Fibroblast of skin of left biceps (primary cell): ENCODE measurements around the gene DBH.
"Not testable (repeated sequence)": the region's sequence is repeated elsewhere in the genome, so short reads cannot be mapped to it uniquely, and the experiment has no call there.

Experiments used
- DNase-seq, 2 experiments: peaks; one replicate each; pipeline ENCODE4 v3.0.0-alpha.2; 2013; ENCODE audit warnings: low read depth in 2 of 2

DBH gene

DNA sequence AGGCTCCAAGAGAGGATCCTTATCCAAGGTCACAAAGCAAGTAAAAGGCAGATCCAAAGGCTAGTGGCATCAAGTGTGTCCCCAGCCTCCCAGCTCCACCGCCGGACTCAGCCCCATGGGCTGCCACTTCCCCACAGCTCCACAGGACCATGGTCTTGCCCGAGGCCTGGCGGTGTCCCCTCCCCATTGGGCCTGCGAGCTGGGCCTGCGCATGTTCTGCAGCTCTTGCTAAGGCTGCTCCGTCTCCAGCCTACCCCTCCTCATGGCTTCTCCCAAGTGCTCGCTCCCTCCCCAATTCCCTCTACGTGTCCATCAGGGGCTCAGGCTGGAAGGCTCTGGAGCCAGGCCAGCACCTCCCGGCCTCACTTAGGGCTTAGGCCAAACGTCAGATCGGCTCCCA lies 29.4 kb downstream of the DBH start:
- DNase-seq: no peak

DNA sequence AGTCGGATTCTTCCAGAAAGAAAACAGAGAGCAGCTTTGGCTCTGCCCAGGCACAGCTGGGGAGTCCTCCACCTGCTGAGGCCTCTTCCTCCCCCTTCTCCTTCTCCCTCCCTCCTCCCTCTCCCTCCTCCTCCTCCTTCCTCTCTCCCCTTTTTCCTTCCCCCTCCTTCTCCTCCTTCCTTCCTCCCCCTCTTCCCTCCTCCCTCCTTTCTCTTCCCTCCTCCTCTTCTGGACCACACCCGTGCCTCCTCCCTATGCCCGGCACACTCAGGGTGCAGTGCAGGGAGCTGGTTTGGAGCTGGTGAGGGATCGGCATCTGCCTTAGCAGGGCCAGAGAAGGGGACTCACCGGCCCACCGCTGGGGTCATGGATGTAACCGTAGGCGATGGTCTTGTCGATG lies 30.2 kb downstream of the DBH start:
- no peak for DNase-seq

DNA sequence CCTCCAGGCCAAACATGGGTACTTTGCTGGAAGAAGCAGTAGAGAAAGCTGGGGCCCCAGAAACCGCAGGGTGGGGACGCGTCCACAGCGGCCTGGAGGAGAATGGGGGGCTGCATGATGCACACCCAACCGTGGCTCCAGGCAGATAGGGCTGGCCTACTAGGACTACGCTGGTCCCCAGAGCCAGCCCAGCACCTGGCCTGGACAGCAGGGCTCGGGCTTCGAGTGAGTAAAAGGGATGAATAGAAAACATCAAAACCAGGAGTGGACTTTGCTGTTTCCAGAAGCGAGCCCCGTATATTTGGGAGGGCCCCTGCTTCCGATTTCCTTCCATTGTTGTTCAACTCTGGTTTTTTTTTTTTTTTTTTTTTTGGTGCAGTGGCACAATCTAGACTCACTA lies 30.7 kb downstream of the DBH start:
- no peak for DNase-seq

DNA sequence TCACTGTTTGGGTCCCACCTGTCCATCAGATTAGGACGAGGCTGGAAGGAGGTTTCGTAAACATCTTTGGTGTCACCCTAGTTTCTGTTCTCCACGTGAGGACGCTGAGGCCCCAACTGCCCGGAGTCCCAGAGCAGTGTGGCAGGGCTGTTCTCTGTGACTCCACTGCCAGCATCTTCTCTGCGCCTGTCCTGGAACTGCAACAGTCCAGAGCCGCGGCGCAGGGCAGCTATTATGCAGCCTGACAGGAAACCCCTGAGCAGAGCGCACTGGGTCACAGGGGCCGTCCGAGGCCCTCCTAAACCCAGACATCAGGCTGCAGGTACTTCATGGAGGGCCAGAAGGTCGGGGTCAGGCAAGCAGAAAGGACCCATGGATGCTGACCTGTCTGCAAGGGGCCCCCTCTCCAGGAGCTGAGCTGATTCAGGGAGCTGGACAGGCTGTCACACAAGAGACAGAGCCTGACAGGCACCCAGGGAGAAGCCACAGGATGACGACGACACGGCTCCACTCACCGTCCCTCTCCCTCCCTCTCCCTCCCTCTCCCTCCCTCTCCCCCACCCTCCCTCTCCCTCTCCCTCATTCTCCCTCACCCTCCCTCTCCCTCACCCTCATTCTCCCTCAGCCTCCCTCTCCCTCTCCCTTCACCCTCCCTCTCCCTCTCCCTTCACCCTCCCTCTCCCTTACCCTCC lies 31.7 kb downstream of the DBH start:
- no peak for DNase-seq

DNA sequence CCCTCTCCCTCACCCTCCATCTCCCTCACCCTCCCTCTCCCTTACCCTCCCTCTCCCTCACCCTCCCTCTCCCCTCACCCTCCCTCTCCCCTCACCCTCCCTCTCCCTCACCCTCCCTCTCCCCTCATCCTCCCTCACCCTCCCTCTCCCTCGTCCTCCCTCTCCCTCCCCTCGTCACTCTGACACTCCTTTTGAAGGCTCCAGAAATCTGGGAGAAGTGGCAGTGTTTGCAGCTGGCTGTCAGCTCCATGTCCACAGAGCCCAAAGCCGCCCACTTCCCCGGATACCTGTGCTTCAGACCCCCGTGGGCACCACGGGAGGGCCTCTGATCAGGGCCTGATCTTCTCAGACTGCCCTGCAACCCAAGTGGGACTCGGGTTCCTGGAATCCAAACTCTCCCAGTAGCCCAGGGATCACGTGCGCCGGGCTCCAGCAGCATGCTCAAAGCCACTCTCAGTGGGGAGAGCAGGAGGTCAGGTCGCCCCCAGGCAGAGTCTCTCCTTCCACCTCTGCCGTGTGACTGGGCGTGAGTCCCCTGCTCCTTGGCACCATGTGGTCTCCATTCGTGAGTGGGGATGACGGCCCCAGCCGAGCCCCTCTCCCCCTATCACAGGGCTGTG lies 33.1 kb downstream of the DBH start:
- DNase-seq: no peak

DNA sequence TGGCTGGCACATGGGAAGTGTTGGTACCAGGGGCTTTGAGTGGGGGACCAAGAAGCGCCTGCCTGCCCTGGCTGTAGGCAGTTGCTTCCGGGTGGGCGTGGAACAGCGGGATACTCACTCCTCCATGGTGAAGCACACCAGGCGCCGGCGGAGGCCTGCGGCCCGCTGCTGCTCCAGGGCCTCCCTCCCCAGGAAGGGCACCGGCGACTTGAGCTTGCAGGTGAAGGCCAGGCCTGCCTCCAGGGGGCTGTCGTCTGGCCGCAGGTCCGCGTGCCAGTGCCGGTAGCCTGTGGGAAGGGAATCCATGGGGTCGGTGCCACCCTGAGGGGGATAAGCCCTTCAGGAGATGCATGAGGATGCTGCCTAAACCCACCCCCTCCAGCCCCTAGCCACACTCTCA lies 34.3 kb downstream of the DBH start:
- no peak for DNase-seq

DNA sequence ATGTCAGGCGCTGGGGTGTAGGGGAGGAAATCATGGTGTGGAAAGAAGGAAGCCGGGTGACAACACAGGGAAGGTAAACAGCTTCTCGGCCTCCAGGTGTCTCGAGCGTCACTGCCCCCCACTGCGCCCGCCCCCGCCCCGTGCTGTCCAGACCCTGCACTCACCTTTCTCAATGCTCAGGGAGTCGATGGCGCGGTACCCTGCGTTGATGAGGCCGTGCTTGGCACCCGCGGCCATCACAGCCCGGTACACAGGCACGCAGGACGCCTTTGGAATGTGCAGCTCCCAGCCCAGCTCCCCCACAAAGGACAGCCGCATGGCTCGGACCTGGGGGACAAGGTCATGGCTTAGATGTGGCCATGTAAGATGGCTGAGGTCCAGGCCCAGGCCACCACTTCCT lies 35.2 kb downstream of the DBH start:
- no peak for DNase-seq

DNA sequence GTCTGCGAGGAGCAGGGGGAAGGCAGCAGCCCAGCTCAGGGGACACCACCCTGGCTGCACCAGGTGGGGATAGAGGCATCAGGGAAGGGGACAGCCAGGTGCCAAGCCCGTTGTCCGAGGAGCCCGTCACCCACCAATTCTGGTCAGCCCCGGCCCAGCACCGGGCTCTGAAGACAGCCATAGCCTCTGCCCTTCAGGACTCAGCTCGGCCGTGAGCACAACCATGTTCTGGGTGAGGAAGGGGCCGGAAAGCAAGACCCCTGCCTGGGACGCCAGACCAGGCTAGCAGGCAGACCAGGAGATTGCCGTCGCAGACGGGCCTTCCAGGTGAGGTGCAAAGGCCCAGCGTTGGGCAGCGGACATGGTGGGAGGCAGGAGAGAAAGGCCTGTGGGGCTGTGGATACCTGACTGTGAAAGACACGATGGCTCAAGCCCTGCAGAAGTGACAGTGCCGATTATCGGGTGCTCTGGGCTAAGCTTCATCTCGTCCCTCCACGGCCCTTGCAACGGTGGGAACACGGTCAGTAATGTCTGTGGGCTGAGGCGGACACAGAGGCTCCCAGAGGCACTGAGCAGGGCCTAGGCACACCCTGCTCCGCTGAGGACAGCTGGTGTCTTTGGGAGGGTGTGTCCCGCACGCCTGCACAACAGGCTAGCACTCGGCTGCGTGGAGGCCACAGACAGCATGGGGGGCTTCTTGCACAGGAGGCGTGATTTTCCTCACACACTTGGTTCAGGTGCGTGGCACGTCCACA lies 36.5 kb downstream of the DBH start:
- DNase-seq: no peak

DNA sequence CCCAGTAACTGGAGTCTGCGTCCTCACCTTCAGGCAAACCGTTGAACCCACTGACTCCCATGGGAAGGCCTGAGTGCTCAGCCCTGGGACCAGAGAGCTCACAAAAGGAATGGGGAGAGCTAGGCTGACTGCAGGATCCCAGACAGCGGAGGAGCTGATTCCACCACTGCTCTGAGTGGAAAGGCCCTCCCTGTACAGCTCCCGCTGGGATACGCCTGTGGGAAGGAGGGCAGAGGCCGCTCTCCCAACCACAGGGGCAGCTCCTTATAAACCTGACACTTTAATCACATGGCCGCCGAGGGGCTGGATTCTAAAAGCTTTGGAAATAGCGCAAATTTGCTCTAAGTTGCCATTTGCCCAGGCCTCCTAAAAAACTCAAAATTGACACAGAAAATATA lies 37.1 kb downstream of the DBH start:
- DNase-seq: no peak

DNA sequence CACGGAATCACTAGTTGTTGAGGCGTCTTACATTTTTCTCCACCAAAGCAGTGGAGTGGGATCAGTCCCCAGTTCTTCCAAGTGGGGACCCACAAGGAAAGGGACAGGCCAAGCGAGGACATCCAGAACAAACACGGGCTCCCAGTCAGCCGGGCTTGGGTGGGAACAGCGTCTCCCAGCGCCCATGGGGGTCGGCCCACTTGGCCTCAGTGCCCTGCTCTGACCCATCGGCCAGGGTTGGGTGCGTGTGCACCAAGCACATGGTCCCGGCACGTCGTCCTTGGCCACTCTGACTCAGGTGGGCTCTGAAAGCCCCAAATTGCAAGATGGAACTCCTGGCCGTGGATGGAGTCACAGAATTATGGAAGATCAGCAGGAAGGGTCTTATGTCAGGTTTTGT lies 37.9 kb downstream of the DBH start:
- DNase-seq: no peak

DNA sequence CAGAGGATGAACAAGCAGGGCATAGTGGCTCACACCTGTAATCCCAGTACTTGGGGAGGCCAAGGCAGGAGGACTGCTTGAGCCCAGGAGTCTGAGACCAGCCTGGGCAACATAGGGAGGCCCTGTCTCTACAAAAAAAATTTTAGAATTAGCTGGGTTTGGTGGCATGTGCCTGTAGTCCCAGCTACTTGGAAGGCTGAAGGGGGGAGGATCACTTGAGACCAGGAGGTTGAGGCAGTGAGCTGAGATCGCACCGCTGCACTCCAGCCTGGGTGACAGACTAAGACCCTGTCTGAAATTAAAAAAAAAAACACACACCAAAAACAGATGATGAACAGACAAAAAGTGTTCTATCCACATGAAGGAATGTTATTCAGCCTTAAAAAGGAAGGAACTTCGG lies 39.6 kb downstream of the DBH start:
- DNase-seq: not testable (repeated sequence)

DNA sequence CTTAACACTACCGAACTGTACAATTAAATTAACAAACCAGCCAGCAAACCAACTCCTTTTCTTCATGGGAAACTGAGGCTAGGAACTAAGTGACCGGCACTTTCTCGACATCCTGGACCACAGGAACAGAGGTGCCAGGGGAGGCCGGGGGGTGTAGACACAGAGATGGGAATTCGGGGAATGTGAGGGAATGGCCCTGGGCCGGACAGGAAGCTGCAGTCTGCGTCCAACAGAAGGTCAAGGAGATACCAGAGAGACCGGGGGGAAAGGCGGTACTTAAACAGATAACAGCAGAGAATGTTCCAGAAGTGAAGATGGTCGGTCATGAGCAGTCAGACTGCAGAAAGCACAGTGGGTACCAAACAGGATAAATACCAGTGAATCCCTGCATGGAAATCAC lies 40.3 kb downstream of the DBH start:
- no peak for DNase-seq

DNA sequence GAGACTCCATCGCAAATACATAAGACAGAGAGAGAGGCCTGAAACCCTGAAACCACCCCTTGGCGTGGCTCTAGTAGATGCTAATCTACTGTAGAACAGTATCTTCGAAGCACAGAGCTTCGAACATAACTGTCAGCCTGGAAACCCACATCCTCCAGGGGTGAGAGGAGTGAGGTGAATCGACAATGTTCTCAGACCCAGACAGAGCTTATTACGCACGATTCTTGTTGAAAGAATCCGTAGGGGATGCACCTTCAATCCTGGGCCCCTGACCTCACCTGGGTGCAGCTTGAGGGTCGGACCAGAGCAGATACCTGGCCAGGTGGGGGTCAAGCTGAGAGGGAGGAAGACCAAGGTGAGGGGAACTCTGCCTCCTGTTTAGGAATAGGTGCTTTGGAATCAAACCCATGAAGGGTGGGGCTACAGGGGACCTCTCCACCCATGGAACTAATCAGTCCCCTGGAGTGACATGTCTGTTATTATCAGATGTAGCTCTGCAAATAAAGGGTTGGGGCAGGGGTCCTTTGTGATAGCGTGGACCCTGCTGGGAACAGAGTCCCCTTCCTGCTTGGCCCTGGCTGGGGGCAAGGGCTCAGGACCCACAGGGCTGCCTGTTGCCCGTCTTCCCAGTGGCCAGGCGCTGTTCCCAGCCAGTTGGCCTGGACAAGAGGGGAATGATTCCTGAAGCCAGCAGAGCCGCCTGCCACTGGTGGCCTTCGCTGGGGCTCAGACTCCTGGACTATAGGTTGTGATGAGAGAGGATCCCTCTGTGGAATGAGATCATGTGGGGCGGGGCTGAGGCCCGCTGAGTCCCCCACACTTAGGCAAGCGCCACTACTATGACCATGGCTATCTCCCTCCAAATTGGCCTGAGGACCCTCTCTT lies 41.2 kb downstream of the DBH start:
- DNase-seq: no peak

DNA sequence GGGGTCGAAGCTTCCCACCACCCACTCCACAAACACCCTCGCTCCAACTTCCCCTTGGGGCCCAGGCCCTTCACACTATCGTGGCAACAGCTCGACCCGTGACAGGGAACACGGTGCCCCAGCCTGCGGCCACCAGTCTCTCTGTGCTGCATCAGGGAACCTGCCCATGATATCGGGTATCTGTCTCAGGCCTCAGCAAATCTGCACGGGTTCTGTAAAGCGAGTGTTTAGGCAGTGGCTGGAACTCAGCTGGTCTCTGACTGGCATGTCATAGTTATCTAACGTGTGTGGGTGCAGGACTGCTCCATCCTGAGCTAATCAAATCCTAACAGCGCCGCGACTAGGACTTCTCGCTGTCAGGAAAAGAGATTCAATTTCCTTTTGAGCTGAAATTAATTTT lies 42.9 kb downstream of the DBH start:
- no peak for DNase-seq

DNA sequence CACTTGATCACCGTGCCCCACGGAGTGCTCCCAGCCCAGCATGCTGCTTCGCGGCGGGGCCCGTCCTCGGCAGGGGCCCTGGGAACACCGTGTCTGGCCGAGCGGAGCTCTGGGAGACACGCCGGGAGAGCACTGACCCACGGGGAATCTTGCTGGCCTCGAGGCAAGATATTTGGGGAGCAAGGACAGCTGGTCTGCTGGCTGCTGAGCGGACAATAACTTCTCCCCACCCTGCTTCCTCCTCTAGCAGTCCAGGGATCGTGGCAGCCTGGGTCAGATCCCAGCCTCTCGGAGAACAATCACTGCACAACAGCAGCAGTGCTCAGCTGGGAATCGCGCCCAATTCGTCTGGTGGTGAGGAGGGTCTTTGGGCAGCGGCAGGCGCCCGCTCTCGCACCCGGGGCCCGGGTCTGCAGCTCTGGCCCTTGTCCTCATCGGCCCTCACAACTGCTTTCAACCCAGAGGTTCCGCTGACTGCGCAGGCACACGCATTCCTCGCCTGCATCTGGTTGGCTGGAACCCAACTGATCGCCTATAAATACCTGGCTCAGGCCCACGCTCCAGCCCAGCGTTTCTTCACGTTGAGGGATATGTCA lies 43.4 kb downstream of the DBH start:
- no peak for DNase-seq

DNA sequence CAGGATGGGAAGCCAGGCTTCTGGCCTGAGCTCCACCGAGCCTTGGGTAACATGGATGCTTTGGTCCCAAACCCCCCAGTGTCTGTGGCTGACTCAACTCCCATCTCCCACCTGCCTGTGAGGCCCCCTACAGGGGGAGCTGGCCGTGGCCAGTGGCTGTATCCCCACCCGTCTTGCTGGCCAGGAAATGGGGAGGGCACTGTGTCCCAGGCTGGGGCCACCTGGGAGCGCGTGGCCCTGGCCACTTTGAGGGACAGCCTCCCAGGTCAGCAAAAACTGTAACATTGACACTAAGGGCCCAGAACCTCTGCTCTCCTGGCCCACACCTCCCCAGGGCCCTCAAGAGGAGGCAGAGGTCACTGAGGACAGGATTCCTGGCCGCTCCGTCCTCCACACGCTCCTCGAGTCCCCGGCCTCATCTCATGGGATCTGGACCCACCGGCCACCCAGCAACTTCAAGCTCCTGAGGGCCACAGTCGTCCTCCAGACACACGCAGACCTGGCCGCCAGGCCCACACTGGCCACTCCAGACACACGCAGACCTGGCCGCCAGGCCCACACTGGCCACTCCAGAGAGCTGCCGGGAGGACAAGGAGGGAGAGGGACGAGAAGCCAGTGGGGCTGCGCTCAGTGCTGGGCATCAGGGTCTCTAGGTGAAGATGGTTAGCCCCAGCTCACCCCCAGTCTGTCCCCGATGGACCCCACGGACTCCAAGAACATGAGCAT lies 44.2 kb downstream of the DBH start:
- no peak for DNase-seq

DNA sequence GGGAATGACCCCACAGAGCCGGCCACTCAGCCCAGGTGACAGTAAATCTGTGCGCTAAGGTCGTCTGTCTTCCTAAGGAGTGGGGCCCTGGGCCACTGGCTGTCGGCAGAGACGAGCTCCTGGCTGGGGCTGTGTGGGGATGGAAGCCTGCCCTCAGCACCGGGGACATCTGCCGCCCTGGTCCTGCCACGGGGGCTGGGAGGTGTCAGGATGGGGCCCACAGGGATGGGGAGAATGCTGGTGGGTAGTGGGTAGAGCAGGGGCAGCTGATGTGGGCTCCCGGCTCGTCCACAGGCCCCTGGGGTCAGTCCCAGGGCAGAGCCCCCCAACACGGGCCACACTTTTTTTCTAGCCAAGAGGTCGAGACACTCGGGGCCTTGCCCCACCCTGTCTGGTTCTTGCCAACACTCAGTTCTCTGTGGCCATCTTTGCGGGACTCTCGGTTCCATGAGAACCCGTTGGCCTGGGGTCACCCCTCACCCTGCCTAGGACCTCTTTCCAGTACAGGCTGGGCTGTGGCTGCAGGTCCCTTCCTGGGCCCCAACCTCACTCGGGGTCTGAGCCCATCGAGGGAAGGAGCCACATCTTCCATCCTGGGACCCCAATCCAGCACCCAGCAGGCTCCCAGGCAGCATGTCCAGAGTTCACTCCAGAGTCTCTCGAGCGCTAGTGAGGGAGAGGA lies 45.0 kb downstream of the DBH start:
- no peak for DNase-seq

DNA sequence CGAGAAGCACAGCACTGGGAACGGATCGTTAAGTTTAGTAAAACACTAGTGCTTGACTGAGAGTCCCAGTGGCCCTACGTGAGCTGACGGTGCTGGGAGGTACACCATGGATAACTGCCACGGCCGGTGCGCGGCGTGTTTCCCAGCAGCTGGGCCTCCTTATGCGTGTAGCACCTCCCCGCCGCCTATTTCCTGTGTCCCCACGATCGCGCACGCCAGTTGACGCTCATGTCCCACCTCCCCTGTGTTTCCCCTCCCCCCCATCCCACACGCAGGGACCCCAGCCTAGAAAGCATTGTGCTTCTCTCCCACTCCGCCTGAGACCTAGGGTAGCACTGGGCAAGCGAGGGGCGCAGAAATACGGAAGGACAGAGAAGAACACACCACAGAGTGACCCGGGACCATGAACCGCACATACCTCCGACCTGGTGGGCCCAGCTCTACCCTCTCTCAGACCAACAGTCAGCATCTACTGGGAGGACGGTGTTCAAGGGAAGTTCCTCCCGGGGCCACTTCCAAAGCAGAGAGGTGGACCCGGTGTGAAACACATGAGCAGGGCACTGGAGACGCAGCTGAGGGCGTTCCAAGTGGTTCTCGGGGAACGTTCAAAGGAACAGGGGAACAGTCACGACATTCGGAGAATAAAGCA lies 45.6 kb downstream of the DBH start:
- DNase-seq: no peak

DNA sequence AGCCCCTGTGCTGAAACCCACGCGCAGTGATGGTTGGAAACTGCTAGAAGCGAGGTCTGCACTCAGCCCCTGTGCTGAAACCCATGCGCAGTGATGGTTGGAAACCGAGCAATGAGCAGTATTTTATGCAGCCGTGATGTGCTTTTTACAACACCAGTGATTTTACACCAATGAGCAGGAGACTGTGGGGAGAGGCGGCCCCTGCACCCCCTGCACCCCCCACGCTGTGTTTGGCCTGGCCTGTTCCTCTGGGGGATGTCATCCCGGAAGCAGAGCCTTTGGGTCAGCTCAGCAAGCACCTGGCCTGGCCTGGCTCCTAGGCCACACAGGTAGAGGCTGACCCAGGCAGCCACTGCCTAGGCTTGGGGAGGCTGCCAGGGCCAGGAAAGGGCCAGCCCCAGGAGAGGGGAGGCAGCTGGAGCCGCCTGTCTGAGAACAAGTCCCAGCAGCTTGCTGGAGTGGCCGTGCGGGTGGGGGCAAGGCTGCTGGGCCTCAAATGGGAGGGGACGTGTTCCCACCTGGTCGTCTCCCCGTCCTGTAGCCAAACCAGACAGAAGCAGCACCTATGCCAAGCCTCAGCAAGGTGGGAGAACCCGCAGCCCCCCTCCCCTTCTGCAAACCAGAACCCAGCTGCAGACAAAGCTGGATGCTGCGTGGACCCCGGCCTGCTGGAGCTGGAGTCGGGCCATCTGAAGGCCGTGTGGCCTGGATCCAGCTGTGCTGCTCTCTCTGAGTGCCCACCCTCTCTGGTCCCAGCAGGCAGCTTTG lies 46.8 kb downstream of the DBH start:
- no peak for DNase-seq
